Measurements from ENCODE around the gene WNT4.
A peak's percentile ranks its signal among the peaks of the same experiment; 100 is the strongest.

DNA sequence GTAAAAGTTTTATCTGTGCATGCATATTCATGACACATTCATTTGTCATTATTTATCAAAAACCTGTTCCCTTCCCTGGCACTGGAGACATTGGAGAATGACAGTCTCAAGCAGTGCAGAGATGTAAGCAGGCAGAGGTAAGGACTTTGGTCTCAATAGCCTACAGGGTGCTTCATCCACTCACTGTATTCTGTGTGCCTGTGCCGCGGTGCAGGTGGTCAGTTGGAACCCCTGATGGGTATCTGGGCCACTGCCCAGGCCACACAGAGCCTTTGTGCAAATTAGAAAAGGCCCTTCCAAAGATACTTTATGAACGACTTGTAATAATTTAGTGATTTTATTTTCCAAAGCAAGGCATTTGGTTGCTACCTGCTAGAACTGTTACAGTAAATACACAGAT, 46.4 kb downstream of the WNT4 start:
- TF ChIP-seq BHLHE40 (IDR thresholded peaks at IDR 0.05; ENCODE audit: low read depth, low read length) (no peak), ESRRA (IDR thresholded peaks at IDR 0.05; ENCODE audit: borderline replicate concordance, low read length) (no peak), POLR2AphosphoS2 (conservative IDR thresholded peaks at IDR 0.05; ENCODE audit: low read length) (0 out of 2 replicates have a peak, but pooled peaks have one; percentile 57), KDM1A (IDR thresholded peaks at IDR 0.05; ENCODE audit: low read depth) (no peak)
- TF ChIP-seq, protein P1, sequence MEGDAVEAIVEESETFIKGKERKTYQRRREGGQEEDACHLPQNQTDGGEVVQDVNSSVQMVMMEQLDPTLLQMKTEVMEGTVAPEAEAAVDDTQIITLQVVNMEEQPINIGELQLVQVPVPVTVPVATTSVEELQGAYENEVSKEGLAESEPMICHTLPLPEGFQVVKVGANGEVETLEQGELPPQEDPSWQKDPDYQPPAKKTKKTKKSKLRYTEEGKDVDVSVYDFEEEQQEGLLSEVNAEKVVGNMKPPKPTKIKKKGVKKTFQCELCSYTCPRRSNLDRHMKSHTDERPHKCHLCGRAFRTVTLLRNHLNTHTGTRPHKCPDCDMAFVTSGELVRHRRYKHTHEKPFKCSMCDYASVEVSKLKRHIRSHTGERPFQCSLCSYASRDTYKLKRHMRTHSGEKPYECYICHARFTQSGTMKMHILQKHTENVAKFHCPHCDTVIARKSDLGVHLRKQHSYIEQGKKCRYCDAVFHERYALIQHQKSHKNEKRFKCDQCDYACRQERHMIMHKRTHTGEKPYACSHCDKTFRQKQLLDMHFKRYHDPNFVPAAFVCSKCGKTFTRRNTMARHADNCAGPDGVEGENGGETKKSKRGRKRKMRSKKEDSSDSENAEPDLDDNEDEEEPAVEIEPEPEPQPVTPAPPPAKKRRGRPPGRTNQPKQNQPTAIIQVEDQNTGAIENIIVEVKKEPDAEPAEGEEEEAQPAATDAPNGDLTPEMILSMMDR (IDR thresholded peaks at IDR 0.05): no peak
- TF ChIP-seq, protein P2, sequence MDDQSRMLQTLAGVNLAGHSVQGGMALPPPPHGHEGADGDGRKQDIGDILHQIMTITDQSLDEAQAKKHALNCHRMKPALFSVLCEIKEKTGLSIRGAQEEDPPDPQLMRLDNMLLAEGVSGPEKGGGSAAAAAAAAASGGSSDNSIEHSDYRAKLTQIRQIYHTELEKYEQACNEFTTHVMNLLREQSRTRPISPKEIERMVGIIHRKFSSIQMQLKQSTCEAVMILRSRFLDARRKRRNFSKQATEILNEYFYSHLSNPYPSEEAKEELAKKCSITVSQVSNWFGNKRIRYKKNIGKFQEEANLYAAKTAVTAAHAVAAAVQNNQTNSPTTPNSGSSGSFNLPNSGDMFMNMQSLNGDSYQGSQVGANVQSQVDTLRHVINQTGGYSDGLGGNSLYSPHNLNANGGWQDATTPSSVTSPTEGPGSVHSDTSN (IDR thresholded peaks at IDR 0.05): no peak

Measured in A549 (cell line).